SK-MEL-5 (cell line): ENCODE measurements around the gene LIPH. TPM values are rescaled to one million over a fixed set of nuclear protein-coding genes. Genes with fewer than 3 reads are reported as not detected.
"Not testable (repeated sequence)": the region's sequence is repeated elsewhere in the genome, so short reads cannot be mapped to it uniquely, and the experiment has no call there.

Experiments used
- DNase-seq: peaks from one replicate; pipeline ENCODE4 v3.0.0-alpha.2; 2016; ENCODE audit warnings: low read depth, low spot score
- in situ Hi-C: cut with HindIII; loops from 2 replicates; pipeline ENCODE4 v1.10.0; 2016; ENCODE audit warnings: low sequenced_read_pairs, high pct_unique_total_duplicates, low pct_unique_long_range_greater_than_20kb
- total RNA-seq: library from RNA; depleted of rRNA; stranded (reverse); fragments of >200 nt; shearing (Covaris generic); gene quantifications from 2 replicates; pipeline ENCODE4 v1.2.3, GENCODE V29; 2014

Gene LIPH
- total RNA-seq, 1 experiment from 2014 or later: not detected

DNA sequence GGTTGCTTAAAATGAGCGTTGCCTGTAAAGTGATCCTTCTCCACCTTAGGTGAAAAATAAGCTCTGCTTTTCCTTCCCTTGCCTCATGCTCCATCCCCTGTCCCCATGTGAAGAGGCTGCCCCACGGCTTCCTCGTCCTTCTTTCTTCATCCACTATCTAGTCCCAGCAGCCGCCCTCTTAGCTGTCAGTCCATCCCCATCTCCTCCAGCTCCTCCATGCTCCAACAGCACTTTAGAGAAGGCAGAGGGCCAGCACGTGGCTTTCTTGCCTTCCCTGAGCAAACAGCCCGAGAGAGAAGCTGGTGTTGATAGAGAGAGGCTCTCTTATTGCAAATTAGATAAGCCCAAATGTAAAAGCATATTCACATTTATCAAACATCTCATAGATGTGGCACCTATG, 44.5 kb downstream of the LIPH start:
- DNase-seq: no peak

GRCh38 chr3:185504636-185505035, 47.8 kb downstream of the LIPH start:
- no peak for DNase-seq
- in situ Hi-C loops: no loop called here

More for the DNA sequence above, 44.5 kb downstream of the LIPH start:
- in situ Hi-C loops: no loop called here

- in situ Hi-C loops: no loop called here
These were observed 48.9 kb downstream of the LIPH start for GRCh38 chr3:185503521-185503920.

GRCh38 chr3:185502987-185503386, 49.4 kb downstream of the LIPH start:
- DNase-seq: no peak
- in situ Hi-C loops: no loop called here

More at GRCh38 chr3:185503521-185503920, 48.9 kb downstream of the LIPH start:
- no peak for DNase-seq

GRCh38 chr3:185498503-185499396, 53.6 kb downstream of the LIPH start, which contains the start of gene TMEM41A:
Gene TMEM41A, minus strand, starts transcription at chr3:185499035. Its CDS starts 74 bp downstream, at chr3:185498961.
- in situ Hi-C loops: no loop called here
- DNase-seq: peak; percentile 87

GRCh38 chr3:185490241-185490640, 62.1 kb downstream of the LIPH start:
- DNase-seq: no peak
- in situ Hi-C loops: no loop called here

- in situ Hi-C loops: no loop called here
- no peak for DNase-seq
These were observed 62.9 kb downstream of the LIPH start for GRCh38 chr3:185489462-185489861.

- in situ Hi-C loops: no loop called here
- DNase-seq: no peak
These were observed 63.9 kb downstream of the LIPH start for GRCh38 chr3:185488465-185488864.

GRCh38 chr3:185486394-185486793, 66.0 kb downstream of the LIPH start:
- DNase-seq: no peak
- in situ Hi-C loops: no loop called here

GRCh38 chr3:185484296-185484695, 68.1 kb downstream of the LIPH start:
- in situ Hi-C loops: no loop called here
- no peak for DNase-seq

- no peak for DNase-seq
- in situ Hi-C loops: no loop called here
These were observed 72.9 kb downstream of the LIPH start for GRCh38 chr3:185479373-185479945.

DNA sequence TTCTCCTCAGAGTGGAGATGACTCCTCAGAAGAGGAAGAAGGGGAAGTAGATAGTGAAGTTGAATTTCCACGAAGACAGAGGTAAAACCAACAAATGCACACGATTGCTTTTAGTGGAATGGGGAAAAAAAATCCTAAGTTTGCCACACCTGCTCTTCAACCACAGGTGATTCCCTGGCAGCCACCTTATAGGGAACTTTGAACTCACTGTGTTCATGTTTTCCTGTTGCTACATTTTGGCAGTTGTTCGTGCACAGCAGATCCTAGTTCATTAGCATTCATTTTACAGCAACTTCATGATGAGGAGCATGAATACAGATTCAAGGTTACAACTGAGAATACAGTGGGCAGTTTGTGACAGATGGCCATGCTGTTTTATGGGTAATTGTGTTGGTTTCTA, 75.1 kb downstream of the LIPH start:
- in situ Hi-C loops: no loop called here
- DNase-seq: no peak

GRCh38 chr3:185474922-185475321, 77.5 kb downstream of the LIPH start:
- in situ Hi-C loops, DNase-seq: not testable (repeated sequence)

DNA sequence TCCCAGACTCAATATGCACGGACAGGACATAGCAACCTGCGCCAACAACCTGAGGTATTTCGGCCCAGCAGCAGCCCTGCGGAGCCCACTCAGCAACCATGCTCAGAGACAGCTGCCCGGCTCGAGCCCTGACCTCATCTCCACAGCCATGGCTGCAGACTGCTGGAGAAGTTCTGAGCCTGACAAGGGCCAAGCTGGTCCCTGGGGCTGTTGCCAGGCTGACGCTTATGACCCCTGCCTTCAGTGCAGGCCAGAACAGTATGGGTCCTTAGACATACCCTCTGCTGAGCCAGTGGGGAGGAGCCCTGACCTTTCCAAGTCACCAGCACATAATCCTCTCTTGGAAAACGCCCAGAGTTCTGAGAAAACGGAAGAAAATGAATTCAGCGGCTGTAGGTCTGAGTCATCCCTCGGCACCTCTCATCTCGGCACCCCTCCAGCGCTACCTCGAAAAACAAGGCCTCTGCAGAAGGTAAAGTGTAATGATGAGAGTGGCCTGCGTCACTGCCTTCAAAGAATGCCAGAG, 79.0 kb downstream of the LIPH start:
- DNase-seq: no peak
- in situ Hi-C loops: no loop called here

DNA sequence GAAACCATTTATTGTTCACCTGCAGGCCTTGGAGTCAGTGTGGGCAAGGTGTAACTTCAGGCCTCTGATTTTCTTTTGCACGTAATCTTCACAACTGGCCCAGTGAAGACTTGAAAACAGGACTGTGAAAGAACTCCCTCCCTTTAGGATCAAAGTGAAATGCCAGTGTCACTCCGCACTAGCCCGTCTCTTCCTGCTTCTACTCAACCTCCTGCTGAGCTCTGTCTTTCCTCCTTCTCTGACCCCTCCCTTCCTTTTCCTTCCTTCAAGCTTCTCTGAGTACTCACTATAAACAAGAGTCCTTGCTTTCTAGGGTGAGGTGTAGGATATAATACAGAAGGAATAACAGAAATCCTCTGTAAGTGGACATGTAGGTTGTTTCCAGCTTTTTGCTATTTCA, 82.1 kb downstream of the LIPH start:
- DNase-seq: no peak
- in situ Hi-C loops: no loop called here

- DNase-seq: no peak
- in situ Hi-C loops: no loop called here
These were observed 82.8 kb downstream of the LIPH start for GRCh38 chr3:185469542-185469941.

DNA sequence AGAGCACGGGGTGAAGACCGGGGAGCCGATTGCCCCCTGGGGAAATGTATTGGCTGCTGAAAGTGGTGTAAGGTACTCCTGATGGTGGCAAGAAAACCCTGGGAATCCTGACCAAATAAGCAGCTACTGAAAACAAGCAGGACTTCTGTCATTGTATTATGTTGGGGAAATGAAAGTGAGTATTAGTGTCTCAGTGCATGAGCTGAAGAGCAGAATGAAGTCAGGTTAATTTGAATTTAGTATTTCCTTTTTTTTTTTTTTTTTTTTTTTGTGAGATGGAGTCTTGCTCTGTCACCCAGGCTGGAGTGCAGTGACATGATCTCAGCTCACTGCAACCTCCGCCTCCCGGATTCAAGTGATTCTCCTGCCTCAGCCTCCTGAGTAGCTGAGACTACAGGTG, 86.3 kb downstream of the LIPH start:
- in situ Hi-C loops, DNase-seq: not testable (repeated sequence)

- in situ Hi-C loops: no loop called here
These were observed 86.9 kb downstream of the LIPH start for GRCh38 chr3:185465471-185465870.

More at GRCh38 chr3:185465471-185465870, 86.9 kb downstream of the LIPH start:
- no peak for DNase-seq
